ENCODE measurements around the gene PEMT.

GRCh38 chr17:17506181-17506741 lies 85.2 kb downstream of the PEMT start:
- no peak for TF ChIP-seq CTCF (conservative IDR thresholded peaks at IDR 0.05; ENCODE audit: low read depth, low read length)
- TF ChIP-seq RAD21 (IDR thresholded peaks at IDR 0.05; ENCODE audit: low read length), result no peak
- TF ChIP-seq USF2 (IDR thresholded peaks at IDR 0.05; ENCODE audit: low read depth, low read length), result no peak
- no peak for TF ChIP-seq POLR2A (IDR thresholded peaks at IDR 0.05; ENCODE audit: low read depth, low read length)
- TF ChIP-seq FOS (IDR thresholded peaks at IDR 0.05; ENCODE audit: low read depth, low read length), result no peak
- TF ChIP-seq CEBPB (IDR thresholded peaks at IDR 0.05; ENCODE audit: low read depth, low read length), result no peak
- TF ChIP-seq SMC3 (IDR thresholded peaks at IDR 0.05; ENCODE audit: low read depth, low read length), result no peak
- no peak for TF ChIP-seq ELK1 (IDR thresholded peaks at IDR 0.05; ENCODE audit: borderline replicate concordance, low read depth, low read length)
- no peak for TF ChIP-seq MXI1 (IDR thresholded peaks at IDR 0.05; ENCODE audit: borderline replicate concordance, low read depth, low read length)
- no peak for TF ChIP-seq RCOR1 (IDR thresholded peaks at IDR 0.05; ENCODE audit: insufficient replicate concordance, low read length)

Measured in IMR-90 (cell line).